ENCODE results near the gene FBXW9.

- TF ChIP-seq REST (IDR thresholded peaks at IDR 0.05; ENCODE audit: low read depth) (no peak), EZH2phosphoT487 (IDR thresholded peaks at IDR 0.05; ENCODE audit: borderline replicate concordance) (no peak), ZNF274 (IDR thresholded peaks at IDR 0.05; ENCODE audit: low read depth, low read length) (no peak), POLR2A (IDR thresholded peaks at IDR 0.05; ENCODE audit: borderline replicate concordance, extremely low read depth, insufficient read depth, insufficient read length) (no peak), JUND (IDR thresholded peaks at IDR 0.05) (no peak), SP1 (IDR thresholded peaks at IDR 0.05; ENCODE audit: low read depth) (no peak), EZH2 (IDR thresholded peaks at IDR 0.05) (no peak), ELF1 (IDR thresholded peaks at IDR 0.05; ENCODE audit: borderline replicate concordance, low read depth) (no peak), RAD21 (IDR thresholded peaks at IDR 0.05; ENCODE audit: low read depth) (no peak)
- TF ChIP-seq, protein P1, sequence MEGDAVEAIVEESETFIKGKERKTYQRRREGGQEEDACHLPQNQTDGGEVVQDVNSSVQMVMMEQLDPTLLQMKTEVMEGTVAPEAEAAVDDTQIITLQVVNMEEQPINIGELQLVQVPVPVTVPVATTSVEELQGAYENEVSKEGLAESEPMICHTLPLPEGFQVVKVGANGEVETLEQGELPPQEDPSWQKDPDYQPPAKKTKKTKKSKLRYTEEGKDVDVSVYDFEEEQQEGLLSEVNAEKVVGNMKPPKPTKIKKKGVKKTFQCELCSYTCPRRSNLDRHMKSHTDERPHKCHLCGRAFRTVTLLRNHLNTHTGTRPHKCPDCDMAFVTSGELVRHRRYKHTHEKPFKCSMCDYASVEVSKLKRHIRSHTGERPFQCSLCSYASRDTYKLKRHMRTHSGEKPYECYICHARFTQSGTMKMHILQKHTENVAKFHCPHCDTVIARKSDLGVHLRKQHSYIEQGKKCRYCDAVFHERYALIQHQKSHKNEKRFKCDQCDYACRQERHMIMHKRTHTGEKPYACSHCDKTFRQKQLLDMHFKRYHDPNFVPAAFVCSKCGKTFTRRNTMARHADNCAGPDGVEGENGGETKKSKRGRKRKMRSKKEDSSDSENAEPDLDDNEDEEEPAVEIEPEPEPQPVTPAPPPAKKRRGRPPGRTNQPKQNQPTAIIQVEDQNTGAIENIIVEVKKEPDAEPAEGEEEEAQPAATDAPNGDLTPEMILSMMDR (IDR thresholded peaks at IDR 0.05 in 2 of 3, conservative IDR thresholded peaks at IDR 0.05 in 1 of 3; ENCODE audit: borderline replicate concordance in 1 of 3, insufficient read depth in 1 of 3, low read depth in 2 of 3, low read length in 2 of 3), result no peak
These were observed 917 bp downstream of the FBXW9 start for GRCh38 chr19:12695514-12695913.
